A549 (cell line): ENCODE measurements around the gene CBX5. TPM values are rescaled to one million over a fixed set of nuclear protein-coding genes. Genes with fewer than 3 reads are reported as not detected.

Experiments
- BHLHE40 ChIP-seq: IDR thresholded peaks from 2 replicates; pipeline ENCODE4 v1.6.1; 2012; ENCODE audit warnings: low read depth, low read length, inconsistent platforms
- CHD2 ChIP-seq: fragments of 150-350 bp; IDR thresholded peaks from 2 replicates; pipeline ENCODE4 v1.6.1; 2014; ENCODE audit warnings: low read length; ENCODE audit not compliant: partially characterized antibody
- E2F6 ChIP-seq: IDR thresholded peaks from 2 replicates; pipeline ENCODE4 v1.6.1; 2012; ENCODE audit warnings: low read depth, borderline replicate concordance
- EP300 ChIP-seq, 2 experiments: fragments of >200 bp; sonication (Bioruptor Twin); formaldehyde crosslinking; IDR thresholded peaks; 2 replicates in 1 of 2; 3 replicates in 1 of 2; pipeline ENCODE4 v1.6.1; 2016 to 2017
- ESRRA ChIP-seq: fragments of 150-350 bp; IDR thresholded peaks from 2 replicates; pipeline ENCODE4 v1.6.1; 2014; ENCODE audit warnings: mild to moderate bottlenecking, low read length, borderline replicate concordance
- GATA3 ChIP-seq: IDR thresholded peaks from 2 replicates; pipeline ENCODE4 v1.6.1; 2012; ENCODE audit warnings: borderline replicate concordance
- HDAC2 ChIP-seq: fragments of 200-600 bp; sonication (generic); IDR thresholded peaks from 2 replicates; pipeline ENCODE4 v1.6.1; 2016
- HEYL ChIP-seq: fragments of 250-450 bp; sonication (Bioruptor Pico); IDR thresholded peaks from 2 replicates; pipeline ENCODE4 v1.8.0; 2021; ENCODE audit warnings: mild to moderate bottlenecking, moderate library complexity
- HMGXB4 ChIP-seq: fragments of 250-450 bp; sonication (Bioruptor Pico); IDR thresholded peaks from 2 replicates; pipeline ENCODE4 v1.5.0; 2021; ENCODE audit warnings: mild to moderate bottlenecking, moderate library complexity, borderline replicate concordance
- HOXB13 ChIP-seq: fragments of 250-450 bp; sonication (Bioruptor Pico); IDR thresholded peaks from 2 replicates; pipeline ENCODE4 v1.5.0; 2020; ENCODE audit warnings: low read depth, mild to moderate bottlenecking, moderate library complexity
- JUNB ChIP-seq: fragments of >200 bp; sonication (Bioruptor Twin); formaldehyde crosslinking; IDR thresholded peaks from 2 replicates; pipeline ENCODE4 v1.6.1; 2016
- KDM1A ChIP-seq: fragments of 200-600 bp; sonication (generic); IDR thresholded peaks from 2 replicates; pipeline ENCODE4 v1.6.1; 2016; ENCODE audit warnings: low read depth, mild to moderate bottlenecking
- MAFK ChIP-seq: fragments of 450-650 bp; IDR thresholded peaks from 2 replicates; pipeline ENCODE4 v1.6.1; 2014; ENCODE audit not compliant: partially characterized antibody
- MAZ ChIP-seq: fragments of 150-350 bp; IDR thresholded peaks from 2 replicates; pipeline ENCODE4 v1.6.1; 2014; ENCODE audit warnings: antibody characterized with exemption, low read depth, low read length, borderline replicate concordance
- NR3C1 ChIP-seq: fragments of >200 bp; sonication (Bioruptor Twin); formaldehyde crosslinking; IDR thresholded peaks from 3 replicates; pipeline ENCODE4 v1.6.1; 2017
- POLR2A ChIP-seq: IDR thresholded peaks from 2 replicates; pipeline ENCODE4 v1.6.1; 2012; ENCODE audit warnings: mild to moderate bottlenecking, low read length
- RAD21 ChIP-seq, 2 experiments: fragments of >200 bp in 1 of 2; sonication (Bioruptor Twin) in 1 of 2; formaldehyde crosslinking in 1 of 2; IDR thresholded peaks in 1 of 2; conservative IDR thresholded peaks in 1 of 2; 2 replicates in 1 of 2; 3 replicates in 1 of 2; pipeline ENCODE4 v1.6.1; 2012 to 2018; ENCODE audit warnings: inconsistent platforms in 1 of 2
- REST ChIP-seq: fragments of 200-600 bp; sonication (generic); IDR thresholded peaks from 2 replicates; pipeline ENCODE4 v1.6.1; 2016; ENCODE audit warnings: antibody characterized with exemption, mild to moderate bottlenecking, moderate library complexity
- RFX5 ChIP-seq: fragments of 450-650 bp; IDR thresholded peaks from 2 replicates; pipeline ENCODE4 v1.7.1; 2014; ENCODE audit warnings: antibody characterized with exemption, mild to moderate bottlenecking, moderate library complexity
- SMC3 ChIP-seq: fragments of >200 bp; sonication (Bioruptor Twin); formaldehyde crosslinking; IDR thresholded peaks from 3 replicates; pipeline ENCODE4 v1.6.1; 2018; ENCODE audit warnings: inconsistent platforms
- TFCP2L1 ChIP-seq: fragments of 250-450 bp; sonication (Bioruptor Pico); IDR thresholded peaks from 2 replicates; pipeline ENCODE4 v1.5.0; 2021; ENCODE audit warnings: mild to moderate bottlenecking
- USF2 ChIP-seq: fragments of 450-650 bp; IDR thresholded peaks from 2 replicates; pipeline ENCODE4 v1.6.1; 2014; ENCODE audit warnings: antibody characterized with exemption
- ZFP36 ChIP-seq: fragments of 450-650 bp; IDR thresholded peaks from 2 replicates; pipeline ENCODE4 v1.6.1; 2014; ENCODE audit warnings: borderline replicate concordance; ENCODE audit not compliant: partially characterized antibody
- ZNF302 ChIP-seq: fragments of 250-450 bp; sonication (Bioruptor Pico); IDR thresholded peaks from 2 replicates; pipeline ENCODE4 v1.9.0; 2021; ENCODE audit warnings: inconsistent platforms, mild to moderate bottlenecking, moderate library complexity
- ZSCAN20 ChIP-seq: fragments of 250-450 bp; sonication (Bioruptor Pico); IDR thresholded peaks from 2 replicates; pipeline ENCODE4 v1.8.0; 2022; ENCODE audit warnings: mild to moderate bottlenecking, moderate library complexity
- polyA plus RNA-seq, 4 experiments: library from polyadenylated mRNA; depleted of rRNA in 3 of 4; stranded (reverse); fragments of >200 nt; fragmentation: RNase III in 1 of 4; extraction: RNeasy Plus Mini Kit Qiagen cat#74134 plus additional on column Dnase treatment in 1 of 4; gene quantifications; 2 replicates in 3 of 4; 3 replicates in 1 of 4; pipeline ENCODE4 v1.2.3, GENCODE V29; 2011 to 2017
- TF ChIP-seq, protein P1 (sequence below): fragments of 250-450 bp; sonication (Bioruptor Pico); IDR thresholded peaks from 2 replicates; pipeline ENCODE4 v1.5.0; 2020; ENCODE audit warnings: low read depth, mild to moderate bottlenecking, moderate library complexity
- TF ChIP-seq, protein P2 (sequence below): IDR thresholded peaks from 2 replicates; pipeline ENCODE4 v1.6.1; 2012

CBX5 gene
- polyA plus RNA-seq, 2 of the 4 experiments (the other 2 are of a cell fraction) = 39.5 to 129 TPM

DNA sequence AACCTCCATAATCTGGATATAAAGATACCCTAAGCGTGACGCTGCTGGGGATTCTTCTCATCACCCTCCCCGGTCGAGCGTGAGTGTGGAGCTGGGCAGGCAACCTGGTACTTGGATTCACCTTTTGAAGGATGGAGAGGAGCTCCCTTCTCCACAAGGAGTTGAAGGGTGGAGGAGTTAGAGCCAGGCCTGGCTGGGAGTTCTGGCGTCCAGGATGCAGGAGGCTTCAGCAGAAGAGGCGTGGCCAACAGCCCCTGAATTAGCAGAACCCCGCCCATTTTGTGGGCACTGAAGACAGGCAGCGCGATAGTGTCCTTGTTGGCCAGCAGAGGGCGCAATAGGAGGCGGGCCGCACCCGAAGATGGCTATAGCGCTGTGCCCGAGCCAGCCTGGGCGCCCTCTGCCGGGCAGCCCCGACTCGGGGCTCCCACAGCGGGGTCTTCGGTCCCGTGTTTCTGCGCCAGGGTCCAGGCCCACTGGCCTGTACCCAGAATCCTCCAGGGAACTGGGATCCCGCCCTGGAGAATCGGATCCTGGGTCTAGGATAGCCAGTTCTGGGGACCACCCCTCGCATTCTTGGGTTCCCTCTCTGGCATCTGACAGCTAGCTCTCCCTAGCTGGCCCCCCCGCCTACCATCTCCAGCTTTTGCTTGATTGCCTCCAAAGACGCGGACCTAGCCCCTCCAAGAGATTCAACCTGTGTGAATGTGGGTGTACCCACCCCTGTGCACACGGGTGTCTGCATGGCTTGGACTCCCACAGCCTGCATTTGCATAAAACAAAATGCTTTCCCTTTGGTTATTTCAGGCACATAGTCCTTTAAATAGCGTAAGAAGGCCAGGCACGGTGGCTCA is 65.1 kb downstream of the CBX5 start (continued):
- TF ChIP-seq REST = no peak
- no peak for TF ChIP-seq NR3C1
- no peak for TF ChIP-seq BHLHE40
- no peak for TF ChIP-seq CHD2
- TF ChIP-seq POLR2A = no peak
- TF ChIP-seq SMC3 = peak; percentile 87
- TF ChIP-seq MAZ = no peak
- no peak for TF ChIP-seq HEYL
- no peak for TF ChIP-seq KDM1A
- TF ChIP-seq JUNB = no peak
- no peak for TF ChIP-seq MAFK
- no peak for TF ChIP-seq USF2
- TF ChIP-seq ESRRA = no peak
- TF ChIP-seq, protein P1, sequence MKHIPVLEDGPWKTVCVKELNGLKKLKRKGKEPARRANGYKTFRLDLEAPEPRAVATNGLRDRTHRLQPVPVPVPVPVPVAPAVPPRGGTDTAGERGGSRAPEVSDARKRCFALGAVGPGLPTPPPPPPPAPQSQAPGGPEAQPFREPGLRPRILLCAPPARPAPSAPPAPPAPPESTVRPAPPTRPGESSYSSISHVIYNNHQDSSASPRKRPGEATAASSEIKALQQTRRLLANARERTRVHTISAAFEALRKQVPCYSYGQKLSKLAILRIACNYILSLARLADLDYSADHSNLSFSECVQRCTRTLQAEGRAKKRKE (CRISPR knock-in tag) = no peak
- TF ChIP-seq ZSCAN20 (CRISPR knock-in tag) = no peak
- TF ChIP-seq, protein P2, sequence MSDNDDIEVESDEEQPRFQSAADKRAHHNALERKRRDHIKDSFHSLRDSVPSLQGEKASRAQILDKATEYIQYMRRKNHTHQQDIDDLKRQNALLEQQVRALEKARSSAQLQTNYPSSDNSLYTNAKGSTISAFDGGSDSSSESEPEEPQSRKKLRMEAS = peak; percentile 79
- no peak for TF ChIP-seq GATA3
- TF ChIP-seq HDAC2 = no peak
- TF ChIP-seq HOXB13 (CRISPR knock-in tag) = no peak
- 0 out of 2 replicates have a peak, but pooled peaks have one; percentile 18 for TF ChIP-seq RFX5
- peak; percentile 50; the same call in 1 of the 2 replicates for TF ChIP-seq HMGXB4 (CRISPR knock-in tag)
- TF ChIP-seq TFCP2L1 (CRISPR knock-in tag) = no peak
- no peak for TF ChIP-seq ZNF302
- no peak for TF ChIP-seq ZFP36
- no peak for TF ChIP-seq E2F6
- TF ChIP-seq EP300 (IDR thresholded peaks at IDR 0.05) = no peak
- TF ChIP-seq RAD21 (conservative IDR thresholded peaks at IDR 0.05 in 1 of 2, IDR thresholded peaks at IDR 0.05 in 1 of 2) = peak; percentile 38 to 67
